Hepatocyte (in vitro differentiated cells): ENCODE data around the gene CYYR1. TPM values are rescaled to one million over a fixed set of nuclear protein-coding genes. Genes with fewer than 3 reads are reported as not detected.
A peak's percentile ranks its signal among the peaks of the same experiment; 100 is the strongest.

ENCODE experiments used
- DNase-seq: peaks from one replicate; pipeline ENCODE4 v3.0.0-alpha.2; 2016; ENCODE audit warnings: low spot score
- H2AFZ ChIP-seq: fragments of 200-600 bp; sonication (generic); 2 replicates; pipeline ENCODE4 v1.6.0; 2016; ENCODE audit warnings: antibody characterized with exemption, mild to moderate bottlenecking
- H3K27ac ChIP-seq: fragments of 200-600 bp; sonication (generic); 2 replicates; pipeline ENCODE4 v1.5.1; 2016; ENCODE audit warnings: mild to moderate bottlenecking
- H3K27me3 ChIP-seq: fragments of 200-600 bp; sonication (generic); 2 replicates; pipeline ENCODE4 v1.6.1; 2016
- H3K36me3 ChIP-seq: fragments of 200-600 bp; sonication (generic); replicated peaks from 2 replicates; pipeline ENCODE4 v1.5.1; 2016; ENCODE audit warnings: low read depth; ENCODE audit not compliant: insufficient read depth
- H3K4me1 ChIP-seq: fragments of 200-600 bp; sonication (generic); 2 replicates; pipeline ENCODE4 v1.5.1; 2016; ENCODE audit warnings: mild to moderate bottlenecking, moderate library complexity; ENCODE audit not compliant: insufficient read depth
- H3K4me2 ChIP-seq: fragments of 200-600 bp; sonication (generic); 2 replicates; pipeline ENCODE4 v1.6.0; 2016
- H3K4me3 ChIP-seq: fragments of 200-600 bp; sonication (generic); 2 replicates; pipeline ENCODE4 v1.5.1; 2016; ENCODE audit warnings: mild to moderate bottlenecking
- H3K79me2 ChIP-seq: fragments of 200-600 bp; sonication (generic); 2 replicates; pipeline ENCODE4 v1.6.0; 2017; ENCODE audit warnings: mild to moderate bottlenecking
- H3K9me2 ChIP-seq: fragments of 200-600 bp; sonication (generic); replicated peaks from 2 replicates; pipeline ENCODE4 v1.6.0; 2017; ENCODE audit warnings: mild to moderate bottlenecking; ENCODE audit not compliant: insufficient read depth
- H3K9me3 ChIP-seq: fragments of 200-600 bp; sonication (generic); 2 replicates; pipeline ENCODE4 v1.5.1; 2016; ENCODE audit warnings: low read depth, mild to moderate bottlenecking
- H4K20me1 ChIP-seq: fragments of 200-600 bp; sonication (generic); 2 replicates; pipeline ENCODE4 v1.6.0; 2016; ENCODE audit warnings: mild to moderate bottlenecking; ENCODE audit not compliant: insufficient read depth, poor library complexity, severe bottlenecking
- CTCF ChIP-seq: fragments of 200-600 bp; sonication (generic); IDR thresholded peaks from 2 replicates; pipeline ENCODE4 v1.5.1; 2016; ENCODE audit warnings: antibody characterized with exemption, mild to moderate bottlenecking; ENCODE audit not compliant: poor library complexity
- EZH2 ChIP-seq: fragments of 200-600 bp; sonication (generic); IDR thresholded peaks from 2 replicates; pipeline ENCODE4 v1.6.1; 2016; ENCODE audit warnings: antibody characterized with exemption, mild to moderate bottlenecking, borderline replicate concordance
- EZH2phosphoT487 ChIP-seq: fragments of 200-600 bp; sonication (generic); IDR thresholded peaks from one replicate; pipeline ENCODE4 v1.6.1; 2018; ENCODE audit warnings: antibody characterized with exemption, mild to moderate bottlenecking, low read depth, moderate library complexity; ENCODE audit not compliant: unreplicated experiment, severe bottlenecking
- WGBS: methylation state at CpG from one replicate; pipeline ENCODE4 v1.1.6; 2016; ENCODE audit warnings: low lambda C conversion rate; ENCODE audit errors: missing lambda C conversion rate; 5-methylcytosine and 5-hydroxymethylcytosine counted together
- polyA plus RNA-seq: library from polyadenylated mRNA; unstranded; fragments of >200 nt; fragmentation: Nextera tagmentation; extraction: Ambion mirVana; gene quantifications from 2 replicates; pipeline ENCODE4 v1.2.1, GENCODE V29; 2016
- total RNA-seq: library from RNA; depleted of rRNA; stranded (reverse); fragments of >200 nt; gene quantifications from 2 replicates; pipeline ENCODE4 v1.2.3, GENCODE V29; 2014

CYYR1 gene
- total and polyA plus RNA-seq, 2 experiments from 2014 or later = 6.6 to 7.6 TPM

GRCh38 chr21:26581818-26582217, 8.7 kb upstream of the CYYR1 start:
- H3K4me1 ChIP-seq = no peaks in the 10 kb centered on the region
- WGBS = 87% methylated on average over 1 of the region's 1 CpG
- no peaks in the 10 kb centered on the region for H3K79me2 ChIP-seq
- H4K20me1 ChIP-seq = no peaks in the 10 kb centered on the region
- no peaks in the 10 kb centered on the region for H3K27me3 ChIP-seq
- no peak for DNase-seq
- no peak overlapping the region for H2AFZ ChIP-seq
- H3K9me3 ChIP-seq = no peaks in the 10 kb centered on the region
- TF ChIP-seq EZH2 = no peak
- TF ChIP-seq EZH2phosphoT487 = no peak
- no peak for TF ChIP-seq CTCF
- no peak overlapping the region for H3K4me3 ChIP-seq
- no peaks in the 10 kb centered on the region for H3K9me2 ChIP-seq
- no peak overlapping the region for H3K4me2 ChIP-seq
- H3K27ac ChIP-seq = no peak overlapping the region
- no peaks in the 10 kb centered on the region for H3K36me3 ChIP-seq

GRCh38 chr21:26572076-26572701, 897 bp downstream of the CYYR1 start:
- H3K4me3 ChIP-seq = peak overlapping the region; percentile 63
- TF ChIP-seq CTCF (no peak), EZH2phosphoT487 (no peak), EZH2 (no peak)
- no peaks in the 10 kb centered on the region for H3K79me2 ChIP-seq
- no peaks in the 10 kb centered on the region for H3K4me1 ChIP-seq
- no peaks in the 10 kb centered on the region for H3K27me3 ChIP-seq
- peak overlapping the region; percentile 69 for H3K27ac ChIP-seq
- H3K4me2 ChIP-seq = peak overlapping the region; percentile 80
- WGBS = 9% methylated on average over 11 of the region's 11 CpGs
- no peaks in the 10 kb centered on the region for H4K20me1 ChIP-seq
- peaks cover 5% of the 10 kb centered on the region for H3K9me3 ChIP-seq
- no peak for DNase-seq
- peak overlapping the region; percentile 85 for H2AFZ ChIP-seq
- no peaks in the 10 kb centered on the region for H3K9me2 ChIP-seq
- no peaks in the 10 kb centered on the region for H3K36me3 ChIP-seq

- Histone ChIP-seq H3K79me2 (no peaks in the 10 kb centered on the region), H4K20me1 (no peaks in the 10 kb centered on the region), H3K4me1 (no peaks in the 10 kb centered on the region), H3K4me2 (peak overlapping the region; percentile 80), H2AFZ (no peak overlapping the region), H3K9me2 (no peaks in the 10 kb centered on the region), H3K27ac (no peak overlapping the region), H3K9me3 (peaks cover 5% of the 10 kb centered on the region), H3K4me3 (no peak overlapping the region), H3K27me3 (no peaks in the 10 kb centered on the region), H3K36me3 (no peaks in the 10 kb centered on the region)
- no peak for DNase-seq
- 32% methylated on average over 3 of the region's 3 CpGs for WGBS
- TF ChIP-seq CTCF (no peak), EZH2phosphoT487 (no peak), EZH2 (no peak)
Measured at GRCh38 chr21:26570203-26570602, 2.9 kb downstream of the CYYR1 start.

GRCh38 chr21:26565546-26565945, 7.5 kb downstream of the CYYR1 start:
- Histone ChIP-seq H3K4me1 (no peaks in the 10 kb centered on the region), H3K36me3 (no peaks in the 10 kb centered on the region), H2AFZ (no peak overlapping the region), H3K79me2 (no peaks in the 10 kb centered on the region), H3K4me3 (no peak overlapping the region), H3K27me3 (no peaks in the 10 kb centered on the region), H3K9me2 (no peaks in the 10 kb centered on the region), H3K27ac (no peak overlapping the region), H3K4me2 (no peak overlapping the region), H3K9me3 (no peaks in the 10 kb centered on the region), H4K20me1 (no peaks in the 10 kb centered on the region)
- TF ChIP-seq CTCF (no peak), EZH2phosphoT487 (no peak), EZH2 (no peak)
- 97% methylated on average over 2 of the region's 2 CpGs for WGBS
- DNase-seq = no peak
